Adipocyte (in vitro differentiated cells): ENCODE results near the gene EXOC3L4.
A peak's percentile ranks its signal among the peaks of the same experiment; 100 is the strongest.

ENCODE experiments used
- DNase-seq: peaks from one replicate; pipeline ENCODE4 v3.0.0-alpha.2; 2015; ENCODE audit warnings: low read depth
- H3K27me3 ChIP-seq: replicated peaks from 2 replicates; pipeline ENCODE4 v1.7.0; 2013; ENCODE audit warnings: mild to moderate bottlenecking, low read length, moderate library complexity; ENCODE audit not compliant: control insufficient read depth, insufficient read depth
- H3K36me3 ChIP-seq: 2 replicates; pipeline ENCODE4 v1.7.0; 2013; ENCODE audit warnings: low read length, mild to moderate bottlenecking, moderate library complexity; ENCODE audit not compliant: control insufficient read depth, insufficient read depth, severe bottlenecking
- H3K4me1 ChIP-seq: 2 replicates; pipeline ENCODE4 v1.7.0; 2013; ENCODE audit warnings: mild to moderate bottlenecking, low read length, moderate library complexity; ENCODE audit not compliant: control insufficient read depth, insufficient read depth
- H3K4me3 ChIP-seq: 2 replicates; pipeline ENCODE4 v1.7.0; 2013; ENCODE audit warnings: mild to moderate bottlenecking, low read length, moderate library complexity
- H3K9ac ChIP-seq: 2 replicates; pipeline ENCODE4 v1.7.0; 2013; ENCODE audit warnings: mild to moderate bottlenecking, low read length, moderate library complexity
- H3K9me3 ChIP-seq: 2 replicates; pipeline ENCODE4 v1.7.0; 2013; ENCODE audit warnings: mild to moderate bottlenecking, low read length, moderate library complexity; ENCODE audit not compliant: control insufficient read depth

The EXOC3L4 gene

GRCh38 chr14:103085106-103086091, 9.1 kb upstream of the EXOC3L4 start:
- Histone ChIP-seq H3K4me3 (no peak overlapping the region), H3K27me3 (peaks cover 11% of the 10 kb centered on the region), H3K9me3 (no peaks in the 10 kb centered on the region), H3K4me1 (peaks cover 7% of the 10 kb centered on the region), H3K9ac (no peak overlapping the region), H3K36me3 (no peaks in the 10 kb centered on the region)
- no peak for DNase-seq

GRCh38 chr14:103086771-103087342, 7.7 kb upstream of the EXOC3L4 start:
- Histone ChIP-seq H3K27me3 (peaks cover 15% of the 10 kb centered on the region), H3K9me3 (no peaks in the 10 kb centered on the region), H3K36me3 (no peaks in the 10 kb centered on the region), H3K4me3 (no peak overlapping the region), H3K4me1 (peaks cover 10% of the 10 kb centered on the region), H3K9ac (no peak overlapping the region)
- DNase-seq, result no peak

GRCh38 chr14:103087343-103087835, 7.1 kb upstream of the EXOC3L4 start:
- DNase-seq, result no peak
- Histone ChIP-seq H3K4me1 (peaks cover 10% of the 10 kb centered on the region), H3K4me3 (no peak overlapping the region), H3K9ac (no peak overlapping the region), H3K36me3 (no peaks in the 10 kb centered on the region), H3K27me3 (peaks cover 15% of the 10 kb centered on the region), H3K9me3 (no peaks in the 10 kb centered on the region)

- Histone ChIP-seq H3K27me3 (peaks cover 15% of the 10 kb centered on the region), H3K4me1 (peaks cover 10% of the 10 kb centered on the region), H3K9ac (no peak overlapping the region), H3K9me3 (no peaks in the 10 kb centered on the region), H3K4me3 (no peak overlapping the region), H3K36me3 (no peaks in the 10 kb centered on the region)
- DNase-seq, result no peak
Measured at GRCh38 chr14:103088921-103089320, 5.6 kb upstream of the EXOC3L4 start.

- peaks cover 11% of the 10 kb centered on the region for H3K27me3 ChIP-seq
Measured at GRCh38 chr14:103089386-103090335, 4.9 kb upstream of the EXOC3L4 start.

GRCh38 chr14:103090481-103091020, 4.0 kb upstream of the EXOC3L4 start:
- no peaks in the 10 kb centered on the region for H3K9me3 ChIP-seq
- H3K4me1 ChIP-seq, result peaks cover 3% of the 10 kb centered on the region
- no peaks in the 10 kb centered on the region for H3K36me3 ChIP-seq
- H3K9ac ChIP-seq, result no peak overlapping the region
- DNase-seq, result no peak
- H3K4me3 ChIP-seq, result no peak overlapping the region
- peaks cover 5% of the 10 kb centered on the region for H3K27me3 ChIP-seq

More at GRCh38 chr14:103089386-103090335, 4.9 kb upstream of the EXOC3L4 start:
- H3K9me3 ChIP-seq, result no peaks in the 10 kb centered on the region
- no peaks in the 10 kb centered on the region for H3K36me3 ChIP-seq
- H3K4me3 ChIP-seq, result no peak overlapping the region
- H3K9ac ChIP-seq, result no peak overlapping the region
- peaks cover 4% of the 10 kb centered on the region for H3K4me1 ChIP-seq
- no peak for DNase-seq

- DNase-seq, result peak; percentile 54
- Histone ChIP-seq H3K27me3 (peaks cover 4% of the 10 kb centered on the region), H3K4me3 (peak overlapping the region; percentile 61)
Measured at GRCh38 chr14:103091041-103091882, 3.3 kb upstream of the EXOC3L4 start.

GRCh38 chr14:103091883-103092222, 2.7 kb upstream of the EXOC3L4 start:
- H3K4me3 ChIP-seq, result peak overlapping the region; percentile 61
- no peaks in the 10 kb centered on the region for H3K36me3 ChIP-seq
- no peaks in the 10 kb centered on the region for H3K9me3 ChIP-seq
- no peak for DNase-seq
- H3K4me1 ChIP-seq, result peaks cover 3% of the 10 kb centered on the region
- peaks cover 4% of the 10 kb centered on the region for H3K27me3 ChIP-seq
- H3K9ac ChIP-seq, result peak overlapping the region; percentile 46

More at GRCh38 chr14:103091041-103091882, 3.3 kb upstream of the EXOC3L4 start:
- Histone ChIP-seq H3K4me1 (peaks cover 3% of the 10 kb centered on the region), H3K9me3 (no peaks in the 10 kb centered on the region), H3K36me3 (no peaks in the 10 kb centered on the region), H3K9ac (peak overlapping the region; percentile 46)

GRCh38 chr14:103093856-103094405, 594 bp upstream of the EXOC3L4 start:
- Histone ChIP-seq H3K9me3 (no peaks in the 10 kb centered on the region), H3K36me3 (no peaks in the 10 kb centered on the region), H3K4me1 (peaks cover 3% of the 10 kb centered on the region), H3K4me3 (no peak overlapping the region), H3K27me3 (peaks cover 4% of the 10 kb centered on the region), H3K9ac (peak overlapping the region; percentile 51)
- no peak for DNase-seq
